Measurements from ENCODE around the gene PPP1R14C. TPM values are rescaled to one million over a fixed set of nuclear protein-coding genes. Genes with fewer than 3 reads are reported as not detected.

PPP1R14C gene
- total RNA-seq, 1 donor from 2014 or later, result 0.11 TPM

GRCh38 chr6:150261997-150262697 is 119.3 kb downstream of the PPP1R14C start:
- H3K4me3 Mint-ChIP-seq, result no peak overlapping the region
- DNase-seq, result no peak
- intact Hi-C loops (cut with micrococcal nuclease), result no loop called here
- ChIA-PET CTCF (no interaction called here), POLR2A (no interaction called here)
- TF ChIP-seq, protein P1, sequence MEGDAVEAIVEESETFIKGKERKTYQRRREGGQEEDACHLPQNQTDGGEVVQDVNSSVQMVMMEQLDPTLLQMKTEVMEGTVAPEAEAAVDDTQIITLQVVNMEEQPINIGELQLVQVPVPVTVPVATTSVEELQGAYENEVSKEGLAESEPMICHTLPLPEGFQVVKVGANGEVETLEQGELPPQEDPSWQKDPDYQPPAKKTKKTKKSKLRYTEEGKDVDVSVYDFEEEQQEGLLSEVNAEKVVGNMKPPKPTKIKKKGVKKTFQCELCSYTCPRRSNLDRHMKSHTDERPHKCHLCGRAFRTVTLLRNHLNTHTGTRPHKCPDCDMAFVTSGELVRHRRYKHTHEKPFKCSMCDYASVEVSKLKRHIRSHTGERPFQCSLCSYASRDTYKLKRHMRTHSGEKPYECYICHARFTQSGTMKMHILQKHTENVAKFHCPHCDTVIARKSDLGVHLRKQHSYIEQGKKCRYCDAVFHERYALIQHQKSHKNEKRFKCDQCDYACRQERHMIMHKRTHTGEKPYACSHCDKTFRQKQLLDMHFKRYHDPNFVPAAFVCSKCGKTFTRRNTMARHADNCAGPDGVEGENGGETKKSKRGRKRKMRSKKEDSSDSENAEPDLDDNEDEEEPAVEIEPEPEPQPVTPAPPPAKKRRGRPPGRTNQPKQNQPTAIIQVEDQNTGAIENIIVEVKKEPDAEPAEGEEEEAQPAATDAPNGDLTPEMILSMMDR (IDR thresholded peaks at IDR 0.05), result no peak
- no peaks in the 10 kb centered on the region for H3K4me1 Mint-ChIP-seq
- peaks cover 24% of the 10 kb centered on the region for H3K27me3 Mint-ChIP-seq
- no peak for ATAC-seq (ENCODE audit: low read depth)
- no peak overlapping the region for H3K27ac Mint-ChIP-seq
- H3K36me3 Mint-ChIP-seq (ENCODE audit: low read depth), result no peaks in the 10 kb centered on the region
- no peaks in the 10 kb centered on the region for H3K9me3 Mint-ChIP-seq

DNA sequence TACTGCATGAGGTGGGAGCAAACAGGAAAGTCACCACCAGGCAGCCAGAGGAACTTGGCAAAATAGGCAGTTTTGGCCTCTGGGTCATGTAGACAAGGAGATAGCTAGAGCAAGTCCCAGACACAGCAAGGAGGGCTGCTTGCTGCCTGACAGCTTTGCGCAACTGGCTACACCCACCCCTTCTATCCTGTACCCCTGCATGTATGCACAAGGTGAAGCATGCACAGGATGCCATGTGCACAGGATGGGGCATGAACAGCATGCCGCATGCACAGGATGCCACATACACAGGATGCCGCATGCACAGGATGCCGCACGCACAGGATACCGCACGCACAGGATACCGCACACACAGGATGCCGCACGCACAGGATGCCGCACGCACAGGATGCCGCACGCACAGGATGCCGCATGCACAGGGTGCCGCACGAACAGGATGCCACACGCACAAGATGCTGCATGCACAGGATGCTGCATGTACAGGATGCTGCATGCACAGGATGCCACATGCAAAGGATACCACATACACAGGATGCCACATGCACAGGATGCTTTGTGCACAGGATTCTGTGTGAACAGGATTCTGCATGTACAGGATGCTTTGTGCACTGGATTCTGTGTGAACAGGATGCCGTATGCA is 121.0 kb downstream of the PPP1R14C start:
- Mint-ChIP-seq H3K27me3 (peaks cover 23% of the 10 kb centered on the region), H3K27ac (no peak overlapping the region), H3K4me1 (no peaks in the 10 kb centered on the region), H3K36me3 (ENCODE audit: low read depth) (no peaks in the 10 kb centered on the region), H3K9me3 (peaks cover under 1% of the 10 kb centered on the region), H3K4me3 (no peak overlapping the region)
- CTCF ChIA-PET, result no interaction called here
- intact Hi-C loops (cut with micrococcal nuclease), result no loop called here
- POLR2A ChIA-PET, result no interaction called here
- DNase-seq (no peak), ATAC-seq (ENCODE audit: low read depth) (no peak)
- TF ChIP-seq, protein P1 (IDR thresholded peaks at IDR 0.05), result no peak

- POLR2A ChIA-PET, result no interaction called here
- Mint-ChIP-seq H3K9me3 (peaks cover 2% of the 10 kb centered on the region), H3K4me1 (no peaks in the 10 kb centered on the region), H3K27me3 (peaks cover 13% of the 10 kb centered on the region), H3K27ac (no peak overlapping the region), H3K36me3 (ENCODE audit: low read depth) (no peaks in the 10 kb centered on the region), H3K4me3 (no peak overlapping the region)
- intact Hi-C loops (cut with micrococcal nuclease), result no loop called here
- DNase-seq, result no peak
- TF ChIP-seq, protein P1 (IDR thresholded peaks at IDR 0.05), result no peak
- no peak for ATAC-seq (ENCODE audit: low read depth)
- CTCF ChIA-PET, result no interaction called here
Observed at GRCh38 chr6:150266309-150266708, 123.5 kb downstream of the PPP1R14C start.

DNA sequence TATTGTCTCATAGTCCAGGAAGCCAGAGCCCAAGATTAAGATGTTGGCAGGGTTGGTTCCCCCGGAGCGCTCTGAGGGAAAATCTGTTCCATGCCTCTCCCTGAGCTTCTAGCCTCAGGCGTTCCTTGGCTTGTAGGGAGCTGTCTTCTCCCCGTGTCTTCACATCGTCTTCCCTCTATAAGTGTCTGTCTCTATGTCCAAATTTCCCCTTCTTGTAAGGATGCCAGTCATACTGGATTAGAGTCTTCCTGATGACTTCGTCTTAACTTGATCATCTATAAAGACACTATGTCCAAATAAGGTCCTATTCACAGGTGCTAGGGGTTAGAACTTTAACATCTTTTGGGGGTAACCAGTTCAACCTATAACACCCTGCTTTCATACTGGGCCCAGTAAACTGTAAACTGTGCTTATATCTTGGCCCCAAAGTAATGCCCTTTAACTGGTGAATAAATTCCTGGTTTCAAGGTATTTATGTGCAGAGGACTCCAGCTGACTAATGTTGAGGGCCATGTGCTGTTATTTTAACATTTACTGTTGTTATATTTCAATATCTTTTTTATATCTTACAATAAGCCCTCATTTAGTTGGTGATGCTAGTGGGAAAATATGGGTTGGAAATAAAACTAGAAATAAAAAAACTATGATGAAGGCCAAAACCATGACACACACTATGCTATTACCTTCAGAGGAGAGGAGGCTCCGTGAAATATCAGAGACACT is 124.3 kb downstream of the PPP1R14C start:
- peaks cover 12% of the 10 kb centered on the region for H3K27me3 Mint-ChIP-seq
- ChIA-PET CTCF (no interaction called here), POLR2A (no interaction called here)
- peaks cover 2% of the 10 kb centered on the region for H3K9me3 Mint-ChIP-seq
- H3K4me3 Mint-ChIP-seq, result no peak overlapping the region
- ATAC-seq (ENCODE audit: low read depth), result no peak
- no peaks in the 10 kb centered on the region for H3K4me1 Mint-ChIP-seq
- no peaks in the 10 kb centered on the region for H3K36me3 Mint-ChIP-seq (ENCODE audit: low read depth)
- no peak overlapping the region for H3K27ac Mint-ChIP-seq
- TF ChIP-seq, protein P1 (IDR thresholded peaks at IDR 0.05), result no peak
- intact Hi-C loops (cut with micrococcal nuclease), result no loop called here
- no peak for DNase-seq

Measured in activated B cell treated with CpG ODN at 0.5 μM for 24 hours (primary cell).